Stimulated activated CD4-positive, alpha-beta T cell treated with anti-CD3 and anti-CD28 coated beads, Interleukin-2, amount 100 ng/mL, for 24 hours (primary cell): ENCODE measurements around the gene BRMS1.

Experiments
- DNase-seq, 2 donors: peaks; one replicate each; pipeline ENCODE4 v3.0.0-alpha.2; 2020

BRMS1 gene

GRCh38 chr11:66336234-66337102 lies 8.4 kb downstream of the BRMS1 start, which contains the start of gene RIN1:
Gene RIN1 (minus strand): TSS chr11:66336434. CDS start chr11:66336402, 32 bp downstream.
- peak; percentile 61 to 71 for DNase-seq

- no peak for DNase-seq
These were observed 9.2 kb downstream of the BRMS1 start for GRCh38 chr11:66335531-66336233.

- no peak for DNase-seq
These were observed 10.1 kb downstream of the BRMS1 start for GRCh38 chr11:66334605-66335442.

- DNase-seq, result no peak
These were observed 10.9 kb downstream of the BRMS1 start for GRCh38 chr11:66333896-66334604.

- no peak for DNase-seq
These were observed 11.6 kb downstream of the BRMS1 start for GRCh38 chr11:66333220-66333877.

GRCh38 chr11:66332371-66333219 lies 12.3 kb downstream of the BRMS1 start:
- DNase-seq, result no peak

- no peak for DNase-seq
These were observed 13.1 kb downstream of the BRMS1 start for GRCh38 chr11:66331542-66332370.

- DNase-seq, result no peak
These were observed 14.0 kb downstream of the BRMS1 start for GRCh38 chr11:66330931-66331330.

GRCh38 chr11:66329165-66329673 lies 15.7 kb downstream of the BRMS1 start:
- DNase-seq, result no peak

GRCh38 chr11:66328302-66329144 lies 16.4 kb downstream of the BRMS1 start:
- DNase-seq, result peak; percentile 85 to 87

GRCh38 chr11:66328031-66328301 lies 16.9 kb downstream of the BRMS1 start:
- DNase-seq, result no peak

- DNase-seq, result no peak
These were observed 17.5 kb downstream of the BRMS1 start for GRCh38 chr11:66327171-66328030.

GRCh38 chr11:66326261-66327111 lies 18.4 kb downstream of the BRMS1 start:
- no peak for DNase-seq

- DNase-seq, result no peak
These were observed 19.6 kb downstream of the BRMS1 start for GRCh38 chr11:66325263-66325671.

- DNase-seq, result no peak
These were observed 20.2 kb downstream of the BRMS1 start for GRCh38 chr11:66324664-66325063.

- no peak for DNase-seq
These were observed 21.2 kb downstream of the BRMS1 start for GRCh38 chr11:66323684-66324083.
